Common myeloid progenitor, CD34-positive (primary cell): ENCODE data around the gene OXER1.

Experiments used
- CTCF ChIA-PET: fragments of 350-600 bp; sonication (Branson Sonifier 250); formaldehyde crosslinking; loops from one replicate; lab custom pipeline; 2021; ENCODE audit warnings: antibody characterized with exemption; lab: Charles Lee
- POLR2A ChIA-PET: fragments of 350-600 bp; sonication (Branson Sonifier 250); formaldehyde crosslinking; loops from one replicate; lab custom pipeline; 2021; ENCODE audit warnings: antibody characterized with exemption; lab: Charles Lee
- DNase-seq, 3 donors: peaks; one replicate each; pipeline versions ENCODE4 v3.0.0 to v3.0.0-alpha.2; 2013
- H3K27ac ChIP-seq, 2 experiments: 1 replicate in 1 of 2; 2 replicates in 1 of 2; pipeline ENCODE4 v1.7.0; 2013; ENCODE audit warnings: inconsistent platforms in 2 of 2, low read length in 2 of 2, mild to moderate bottlenecking in 2 of 2, low read depth in 1 of 2, moderate library complexity in 1 of 2; ENCODE audit not compliant: severe bottlenecking in 2 of 2, insufficient read depth in 1 of 2, poor library complexity in 1 of 2
- H3K27me3 ChIP-seq, 5 experiments: replicated peaks in 2 of 5; 1 replicate in 3 of 5; 2 replicates in 2 of 5; pipeline versions ENCODE4 v1.6.1 to v1.7.0; 2013; ENCODE audit warnings: low read length in 4 of 5, mild to moderate bottlenecking in 2 of 5, moderate library complexity in 2 of 5, inconsistent platforms in 1 of 5; ENCODE audit not compliant: insufficient read depth in 5 of 5, control insufficient read depth in 4 of 5
- H3K36me3 ChIP-seq, 4 experiments: 1 replicate in 2 of 4; 2 replicates in 2 of 4; pipeline versions ENCODE4 v1.6.1 to v1.7.0; 2013; ENCODE audit warnings: low read length in 3 of 4, control low read depth in 1 of 4, mild to moderate bottlenecking in 1 of 4; ENCODE audit not compliant: control insufficient read depth in 4 of 4, insufficient read depth in 4 of 4
- H3K4me1 ChIP-seq, 4 experiments: 1 replicate in 3 of 4; 2 replicates in 1 of 4; pipeline versions ENCODE4 v1.6.1 to v1.7.1; 2013; ENCODE audit warnings: low read length in 3 of 4, mild to moderate bottlenecking in 3 of 4, control low read depth in 1 of 4, inconsistent platforms in 1 of 4, moderate library complexity in 1 of 4; ENCODE audit not compliant: control insufficient read depth in 4 of 4, insufficient read depth in 4 of 4; ENCODE audit errors: control extremely low read depth in 1 of 4
- H3K4me3 ChIP-seq, 7 experiments: 1 replicate in 4 of 7; 2 replicates in 3 of 7; pipeline versions ENCODE4 v1.5.1 to v1.7.0; 2013; ENCODE audit warnings: mild to moderate bottlenecking in 7 of 7, low read length in 6 of 7, moderate library complexity in 6 of 7, inconsistent platforms in 2 of 7, low read depth in 2 of 7, control low read depth in 1 of 7; ENCODE audit not compliant: insufficient read depth in 4 of 7, control insufficient read depth in 1 of 7; ENCODE audit errors: extremely low read depth in 1 of 7
- H3K9me3 ChIP-seq, 5 experiments: 1 replicate in 4 of 5; 2 replicates in 1 of 5; pipeline versions ENCODE4 v1.6.1 to v1.7.1; 2013; ENCODE audit warnings: low read length in 4 of 5, mild to moderate bottlenecking in 2 of 5, inconsistent platforms in 1 of 5, low read depth in 1 of 5, moderate library complexity in 1 of 5; ENCODE audit not compliant: control insufficient read depth in 4 of 5, insufficient read depth in 2 of 5; ENCODE audit errors: control extremely low read depth in 1 of 5
- WGBS: methylation state at CpG from one replicate; pipeline ENCODE4 v1.1.5; 2013; ENCODE audit not compliant: insufficient coverage; 5-methylcytosine and 5-hydroxymethylcytosine counted together

Gene OXER1

DNA sequence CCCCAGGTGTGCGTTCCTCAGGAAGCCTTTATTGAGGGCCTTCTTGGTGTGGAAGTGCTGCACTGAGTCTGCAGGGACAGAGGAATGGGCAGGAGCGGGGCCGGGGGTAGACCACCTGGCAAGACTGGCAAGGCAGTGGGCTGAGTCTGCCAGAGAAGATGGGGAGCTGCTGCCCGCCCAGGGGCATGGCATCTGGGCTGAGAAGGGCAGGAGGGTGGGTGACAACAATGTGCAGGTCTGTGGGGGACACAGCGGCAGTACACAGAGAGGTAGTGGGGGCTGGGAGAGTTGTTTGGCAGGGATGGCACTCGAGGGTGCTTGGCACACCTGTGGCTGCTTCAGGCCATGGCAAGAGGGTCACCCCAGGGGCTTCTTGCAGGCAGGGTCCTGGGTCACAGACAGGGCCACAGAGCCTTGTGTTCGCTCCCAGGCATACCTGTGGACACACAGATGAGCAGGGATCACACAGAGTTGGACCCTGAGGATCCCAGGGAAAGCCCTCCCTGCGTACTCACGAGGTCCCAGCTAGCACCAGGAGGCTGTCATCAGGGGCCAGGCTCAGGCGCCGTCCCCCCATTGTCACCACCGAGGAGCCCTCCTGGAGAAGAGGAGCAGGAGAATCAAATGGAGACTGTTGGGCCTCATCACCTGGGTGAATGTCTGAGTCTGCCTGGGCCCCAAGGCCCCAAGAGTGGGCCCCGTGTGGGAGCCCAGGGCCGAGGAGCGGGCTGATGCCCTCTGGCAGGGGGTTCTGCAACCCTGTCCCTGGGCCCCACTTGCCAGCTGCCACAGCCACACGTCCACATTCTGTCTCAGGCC is 3.4 kb upstream of the OXER1 start:
- Histone ChIP-seq H3K36me3 (no peaks in the 10 kb centered on the region), H3K4me1 (peaks cover 0 to 27% (median 15%) of the 10 kb centered on the region in 4 experiments), H3K27me3 (no peaks in the 10 kb centered on the region), H3K4me3 (no peak overlapping the region), H3K9me3 (no peaks in the 10 kb centered on the region), H3K27ac (no peak overlapping the region)
- ChIA-PET CTCF (interaction anchor here (1.0 to 1.8 kb wide), 2 partner anchors 10 to 11 kb away, joined by 3 read pairs; no protein-coding TSS in a partner anchor), POLR2A (interaction anchor here (0.7 kb wide), 1 partner anchor 44 kb away, joined by 4 read pairs; no protein-coding TSS in a partner anchor)
- WGBS = 95% methylated on average over 16 of the region's 16 CpGs
- no peak for DNase-seq

DNA sequence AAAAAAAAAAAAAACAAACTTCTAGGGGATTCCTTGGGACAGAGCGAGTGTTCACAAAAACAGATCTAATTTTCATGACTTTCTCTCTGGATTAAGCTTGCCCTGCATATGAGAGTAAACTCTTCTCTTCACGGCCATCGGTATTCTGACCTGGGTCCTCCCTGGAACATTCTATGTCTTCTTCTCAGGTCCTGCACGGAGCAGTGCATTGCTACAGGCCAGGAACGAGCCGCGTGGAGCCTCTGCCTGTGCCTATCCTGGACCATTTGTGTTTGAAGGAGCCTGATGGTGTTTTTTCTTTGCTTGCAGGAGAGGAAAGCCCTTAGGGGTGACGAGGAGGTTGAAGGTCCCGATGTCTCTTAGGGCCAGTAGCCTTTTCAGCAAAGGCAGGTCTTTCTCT is 1.8 kb upstream of the OXER1 start:
- H3K36me3 ChIP-seq = no peaks in the 10 kb centered on the region
- no peaks in the 10 kb centered on the region for H3K27me3 ChIP-seq
- H3K27ac ChIP-seq = no peak overlapping the region
- no peak for DNase-seq
- 97% methylated on average over 8 of the region's 9 CpGs for WGBS
- POLR2A ChIA-PET = interaction anchor here (0.5 kb wide), 1 partner anchor 615 kb away, joined by 3 read pairs; no protein-coding TSS in a partner anchor
- no peaks in the 10 kb centered on the region for H3K9me3 ChIP-seq
- H3K4me3 ChIP-seq = no peak overlapping the region
- H3K4me1 ChIP-seq = peaks cover 0 to 27% (median 15%) of the 10 kb centered on the region in 4 experiments
- CTCF ChIA-PET = interaction anchor here (1.6 kb wide), 1 partner anchor 26 kb away, joined by 4 read pairs; the partner anchor contains the start of gene HAAO

DNA sequence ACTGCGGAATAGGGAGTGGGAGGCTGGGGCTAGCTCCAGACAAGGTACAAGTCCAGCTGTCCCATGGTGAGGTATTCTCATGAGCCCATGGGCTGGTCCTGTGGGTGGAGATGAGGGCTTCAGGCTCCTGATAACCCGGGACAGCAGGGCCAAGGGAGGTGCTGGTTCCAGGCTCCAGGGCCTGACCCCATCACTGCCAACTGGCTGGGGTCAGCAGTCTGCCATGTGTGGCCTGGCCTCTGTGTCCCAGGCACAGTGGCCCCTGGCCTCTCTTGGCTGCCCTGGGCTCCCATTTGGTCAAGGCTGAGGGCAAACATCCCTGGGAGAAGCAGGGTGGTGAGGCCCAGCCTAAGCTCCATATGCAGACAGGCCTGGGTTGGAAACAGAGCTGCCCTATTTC is 966 bp upstream of the OXER1 start:
- ChIA-PET CTCF (interaction anchor here (1.6 to 2.8 kb wide), 2 partner anchors 11 to 27 kb away, joined by 4 to 13 read pairs; partner anchors contain the start of gene HAAO), POLR2A (no interaction called here)
- WGBS = 100% methylated on average over 1 of the region's 2 CpGs
- H3K4me3 ChIP-seq = no peak overlapping the region
- H3K9me3 ChIP-seq = no peaks in the 10 kb centered on the region
- peaks cover 0 to 23% (median 15%) of the 10 kb centered on the region in 4 experiments for H3K4me1 ChIP-seq
- no peaks in the 10 kb centered on the region for H3K27me3 ChIP-seq
- H3K36me3 ChIP-seq = no peaks in the 10 kb centered on the region
- DNase-seq = no peak
- H3K27ac ChIP-seq = no peak overlapping the region

DNA sequence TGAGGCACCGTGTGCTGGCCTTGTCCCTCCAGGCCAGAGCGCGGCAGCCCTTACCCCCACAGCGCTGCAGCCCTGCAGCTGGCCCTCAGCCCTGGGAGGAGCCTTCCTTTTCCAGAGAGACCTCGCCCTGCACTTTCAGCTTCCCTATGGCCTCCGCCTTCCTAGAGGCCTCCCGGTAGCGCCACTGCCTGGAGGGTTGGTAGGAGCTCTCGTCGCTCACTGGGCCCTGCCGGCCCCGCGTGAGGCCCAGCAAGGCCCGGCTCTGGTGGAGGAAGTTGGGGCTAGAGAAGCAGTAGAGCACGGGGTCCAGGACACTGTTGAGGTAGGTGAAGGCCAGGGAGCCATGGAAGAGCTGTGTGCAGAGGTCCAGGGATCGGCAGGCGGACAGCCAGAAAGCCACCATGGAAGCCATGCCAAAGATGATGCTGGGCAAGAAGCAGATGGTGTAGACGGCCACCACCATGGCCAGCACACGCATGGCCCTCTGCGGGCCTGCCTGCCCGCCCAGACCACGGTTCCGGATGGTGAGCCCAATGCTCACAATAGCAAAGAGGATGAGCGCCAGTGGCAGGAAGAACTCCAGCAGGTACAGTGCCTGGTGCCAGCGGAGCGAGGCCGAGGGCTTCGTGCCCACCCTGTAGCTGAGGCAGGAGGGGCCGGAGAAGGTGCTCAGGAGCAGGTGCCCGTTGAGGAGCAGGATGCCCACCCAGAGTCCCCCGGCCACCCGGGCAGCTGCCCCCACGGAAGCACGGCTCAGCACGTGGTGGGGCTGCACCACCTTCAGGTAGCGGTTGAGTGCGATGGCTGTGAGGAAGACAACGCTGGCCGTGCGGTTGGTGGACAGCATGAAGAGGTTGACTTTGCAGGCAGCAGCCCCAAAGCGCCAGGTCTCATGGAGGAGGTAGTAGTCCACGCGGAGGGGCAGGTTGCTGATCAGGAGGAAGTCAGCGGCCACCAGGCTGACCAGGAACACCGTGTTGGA is 821 bp downstream of the OXER1 start:
- WGBS = 95% methylated on average over 42 of the region's 45 CpGs
- Histone ChIP-seq H3K4me3 (no peak overlapping the region), H3K9me3 (no peaks in the 10 kb centered on the region), H3K4me1 (peaks cover 0 to 23% (median 15%) of the 10 kb centered on the region in 4 experiments), H3K36me3 (no peaks in the 10 kb centered on the region), H3K27me3 (no peaks in the 10 kb centered on the region), H3K27ac (no peak overlapping the region)
- POLR2A ChIA-PET = no interaction called here
- CTCF ChIA-PET = interaction anchor here (2.8 kb wide), 1 partner anchor 9 kb away, joined by 13 read pairs; no protein-coding TSS in a partner anchor
- DNase-seq = no peak

DNA sequence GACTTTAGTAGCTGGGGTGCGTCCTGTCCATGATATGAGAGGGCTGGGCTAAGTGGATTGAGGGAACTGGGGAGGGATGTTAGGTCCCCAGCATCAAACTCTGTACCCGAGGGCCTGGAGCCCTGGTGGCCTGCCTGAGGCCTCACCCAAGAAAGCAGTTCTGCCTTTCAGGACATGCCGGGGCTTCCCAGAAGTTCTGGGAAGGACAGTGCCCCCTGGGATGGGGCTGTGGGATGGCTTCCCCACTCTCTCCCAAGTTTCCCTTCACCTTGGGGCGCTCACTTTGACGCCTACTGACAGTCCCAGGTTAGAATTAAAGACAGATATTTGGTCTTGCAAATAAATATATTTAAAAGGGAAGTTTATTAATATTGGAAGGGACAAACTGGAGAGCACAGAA is 1.8 kb downstream of the OXER1 start:
- Histone ChIP-seq H3K27ac (no peak overlapping the region), H3K4me1 (peaks cover 0 to 24% (median 15%) of the 10 kb centered on the region in 4 experiments), H3K36me3 (no peaks in the 10 kb centered on the region), H3K4me3 (no peak overlapping the region), H3K27me3 (no peaks in the 10 kb centered on the region), H3K9me3 (no peaks in the 10 kb centered on the region)
- WGBS = 100% methylated on average over 4 of the region's 5 CpGs
- ChIA-PET POLR2A (no interaction called here), CTCF (interaction anchor here (2.8 kb wide), 1 partner anchor 8 kb away, joined by 13 read pairs; no protein-coding TSS in a partner anchor)
- DNase-seq = no peak

- H3K9me3 ChIP-seq = no peaks in the 10 kb centered on the region
- H3K4me3 ChIP-seq = no peak overlapping the region
- WGBS = 96% methylated on average over 7 of the region's 9 CpGs
- no peak overlapping the region for H3K27ac ChIP-seq
- H3K36me3 ChIP-seq = no peaks in the 10 kb centered on the region
- POLR2A ChIA-PET = no interaction called here
- no peak for DNase-seq
- CTCF ChIA-PET = no interaction called here
- H3K27me3 ChIP-seq = no peaks in the 10 kb centered on the region
- peaks cover 0 to 30% (median 16%) of the 10 kb centered on the region in 4 experiments for H3K4me1 ChIP-seq
Observed at GRCh38 chr2:42761554-42761953, 2.4 kb downstream of the OXER1 start.
